HG03439 (cell line): ENCODE data around the gene NUB1.
A peak's percentile ranks its signal among the peaks of the same experiment; 100 is the strongest.

Experiments used
- ATAC-seq: cut with Tn5 transposase; IDR thresholded peaks from one replicate; pipeline ENCODE4 v1.9.1; 2021; ENCODE audit warnings: mild to moderate bottlenecking, moderate library complexity; ENCODE audit not compliant: unreplicated experiment

Gene NUB1

DNA sequence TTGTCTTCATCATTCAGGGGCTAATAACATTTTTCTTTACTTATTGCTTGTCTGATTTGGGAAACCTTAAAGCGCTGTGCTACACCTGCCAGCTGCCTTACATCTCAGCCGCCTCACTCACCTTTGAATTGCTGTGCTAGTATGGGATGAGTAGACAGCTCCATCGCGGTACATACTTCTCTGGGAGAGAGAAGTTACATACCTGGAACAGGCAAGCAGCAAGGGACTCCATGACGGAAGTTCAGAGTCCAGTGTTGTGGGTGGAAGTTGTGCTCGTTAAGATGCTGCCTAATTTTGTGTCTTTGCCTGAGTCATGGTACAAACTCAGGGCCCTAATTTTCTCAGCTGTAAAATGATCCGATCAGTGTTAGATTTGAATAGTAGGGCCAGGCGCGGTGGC is 1.9 kb downstream of the NUB1 start:
- ATAC-seq, result no peak

DNA sequence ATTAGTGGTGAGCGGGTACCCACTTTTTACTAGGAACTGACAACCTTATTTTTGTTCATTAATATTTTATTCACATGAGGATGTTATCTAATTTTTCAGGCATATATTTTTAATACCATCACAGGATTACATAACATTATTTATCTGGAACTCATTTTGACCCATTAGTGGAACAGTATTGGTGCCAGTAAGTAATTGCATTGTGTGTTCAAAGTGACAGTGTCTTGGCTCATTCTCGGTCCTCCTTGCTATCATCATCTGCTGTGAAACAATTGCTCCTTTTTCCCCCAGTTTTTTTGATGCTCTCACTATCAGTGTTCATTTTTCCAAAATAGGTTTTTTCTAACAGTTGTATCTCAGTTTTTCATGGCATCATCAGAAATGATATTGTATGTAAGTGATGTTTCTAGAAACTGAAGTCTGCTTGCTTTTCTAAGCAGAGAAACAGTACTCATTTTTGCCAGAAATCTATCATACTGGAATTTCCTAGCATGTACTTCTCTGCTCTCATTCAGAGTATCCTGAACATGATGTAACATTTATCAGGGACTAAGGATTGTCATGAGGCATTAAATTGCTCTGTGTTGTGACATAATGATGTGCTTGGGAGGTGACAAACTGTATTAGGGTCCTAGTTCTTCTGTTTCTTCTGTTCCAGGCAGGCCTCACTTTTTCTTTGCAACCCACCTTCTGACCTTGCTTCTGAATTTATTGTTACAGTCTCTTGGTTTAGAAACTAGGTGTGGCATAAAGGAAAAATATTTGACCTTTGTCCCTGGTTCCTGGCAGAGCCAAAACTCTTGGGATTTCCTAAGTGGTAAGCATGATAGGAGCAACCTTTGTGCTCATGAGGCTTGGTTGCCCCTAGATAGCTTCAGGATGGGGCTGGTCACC is 4.2 kb downstream of the NUB1 start:
- no peak for ATAC-seq

DNA sequence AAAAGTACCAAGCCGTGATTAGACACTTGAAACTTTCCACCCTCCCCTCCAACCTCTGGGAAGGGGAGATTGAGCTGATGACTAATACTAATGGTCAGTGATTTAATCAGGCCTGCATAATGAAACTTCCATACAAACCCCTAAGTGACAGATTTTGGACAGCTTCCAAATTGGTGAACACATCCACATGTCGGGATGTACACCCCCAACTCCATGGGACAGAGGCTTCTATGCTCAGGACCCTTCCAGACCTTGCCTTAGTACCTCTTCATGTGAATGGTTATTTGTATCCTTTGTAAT is 4.8 kb downstream of the NUB1 start:
- no peak for ATAC-seq

DNA sequence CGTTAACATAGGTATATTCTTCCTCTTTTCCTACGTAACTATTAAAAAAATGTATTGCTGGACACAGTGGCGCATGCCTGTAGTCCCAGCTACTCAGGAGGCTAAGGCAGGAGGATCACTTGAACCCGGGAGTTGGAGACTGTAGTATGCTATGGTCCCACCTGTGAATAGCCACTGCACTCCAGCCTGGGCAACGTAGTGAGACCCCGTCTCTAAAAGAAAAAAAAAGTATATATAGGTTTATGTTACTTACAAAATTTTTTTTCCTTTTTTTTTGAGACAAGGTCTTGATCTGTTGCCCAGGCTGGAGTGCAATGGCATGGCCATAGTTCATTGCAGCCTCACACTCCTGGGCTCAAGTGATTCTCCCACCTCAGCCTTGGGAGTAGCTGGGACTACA is 5.6 kb downstream of the NUB1 start:
- ATAC-seq, result no peak

DNA sequence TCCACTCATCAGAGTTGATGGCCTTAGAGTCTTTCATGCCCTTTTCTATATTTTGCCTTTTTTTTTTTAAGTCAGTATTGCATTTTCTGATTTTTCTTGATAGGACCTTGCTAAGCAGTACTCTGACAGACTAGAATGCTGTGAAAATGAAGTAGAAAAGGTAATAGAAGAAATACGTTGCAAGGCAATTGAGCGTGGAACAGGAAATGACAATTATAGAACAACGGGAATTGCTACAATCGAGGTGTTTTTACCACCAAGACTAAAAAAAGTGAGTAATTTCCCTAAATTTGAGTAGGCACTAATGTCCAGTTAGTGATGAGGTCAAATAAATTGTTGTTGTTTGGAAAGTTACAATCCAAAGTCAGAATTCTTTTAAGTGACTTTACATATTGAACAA is 7.4 kb downstream of the NUB1 start:
- ATAC-seq, result no peak

DNA sequence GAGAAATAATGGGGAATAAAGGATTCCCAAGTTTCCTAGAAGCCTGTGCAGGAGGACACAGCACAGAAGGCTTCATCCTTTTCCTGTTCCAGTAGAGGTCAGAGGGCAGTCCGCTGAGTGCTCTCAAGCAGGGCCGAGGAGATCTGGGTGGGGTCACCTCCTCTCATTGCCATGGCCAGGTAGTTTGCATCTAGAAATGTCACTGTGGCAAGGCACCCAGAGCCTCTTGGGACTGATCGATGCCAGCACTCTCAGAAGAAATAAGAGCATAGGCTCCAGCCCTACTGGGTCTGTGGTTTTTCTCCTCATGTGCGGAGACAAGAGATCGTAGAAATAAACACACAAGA is 7.9 kb downstream of the NUB1 start:
- peak; percentile 44 for ATAC-seq

GRCh38 chr7:151351027-151351426 is 9.4 kb downstream of the NUB1 start:
- ATAC-seq, result no peak

GRCh38 chr7:151351967-151352366 is 10.4 kb downstream of the NUB1 start:
- ATAC-seq, result no peak

GRCh38 chr7:151352512-151352911 is 10.9 kb downstream of the NUB1 start:
- ATAC-seq, result no peak

- ATAC-seq, result no peak
Observed at GRCh38 chr7:151361193-151361959, 19.8 kb downstream of the NUB1 start.

DNA sequence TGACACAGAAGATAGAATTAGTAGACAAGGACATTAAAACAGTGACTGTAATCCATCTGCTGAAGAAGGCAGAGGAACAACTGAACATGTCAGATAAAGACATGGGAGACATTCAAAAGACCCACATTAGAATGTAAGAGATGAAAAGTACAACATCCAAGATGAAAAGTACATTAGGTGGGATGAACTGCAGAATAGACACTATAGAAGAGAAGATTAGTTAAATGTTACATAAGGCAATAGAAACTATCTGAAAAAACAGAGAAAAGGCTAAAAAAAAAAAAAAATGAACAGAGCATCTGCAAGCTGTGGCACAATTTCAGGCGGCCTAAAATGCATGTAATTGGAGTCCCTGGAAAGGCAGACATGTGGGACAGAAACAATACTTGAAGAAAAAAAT is 21.6 kb downstream of the NUB1 start:
- ATAC-seq, result no peak

- no peak for ATAC-seq
Observed at GRCh38 chr7:151366166-151366879, 24.7 kb downstream of the NUB1 start.

- no peak for ATAC-seq
Observed at GRCh38 chr7:151366880-151367222, 25.2 kb downstream of the NUB1 start.

- ATAC-seq, result no peak
Observed at GRCh38 chr7:151367284-151367683, 25.7 kb downstream of the NUB1 start.

- ATAC-seq, result peak; percentile 95
Observed at GRCh38 chr7:151368136-151368571, 26.5 kb downstream of the NUB1 start.

- ATAC-seq, result no peak
Observed at GRCh38 chr7:151371266-151371665, 29.7 kb downstream of the NUB1 start.

- ATAC-seq, result no peak
Observed at GRCh38 chr7:151372612-151373265, 31.1 kb downstream of the NUB1 start.

- ATAC-seq, result no peak
Observed at GRCh38 chr7:151373599-151373998, 32.0 kb downstream of the NUB1 start.

DNA sequence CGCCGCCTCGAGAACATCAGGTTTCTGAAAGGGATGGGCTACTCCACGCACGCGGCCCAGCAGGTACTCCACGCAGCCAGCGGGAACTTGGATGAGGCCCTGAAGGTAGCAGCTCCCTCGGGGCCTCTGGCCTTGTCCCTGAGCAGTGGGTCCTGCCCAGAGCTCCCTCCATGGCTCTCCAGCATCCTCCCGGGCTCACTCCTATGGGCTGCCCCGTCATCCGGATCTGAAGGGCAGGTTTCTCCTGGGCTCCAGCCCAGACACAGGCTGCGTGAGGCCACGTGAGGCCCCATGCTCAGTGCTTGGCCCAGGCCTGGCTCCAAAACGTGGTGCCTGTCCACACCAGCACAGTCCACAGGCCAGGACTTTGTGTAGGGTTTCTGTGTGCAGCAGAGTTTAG is 32.5 kb downstream of the NUB1 start:
- no peak for ATAC-seq

DNA sequence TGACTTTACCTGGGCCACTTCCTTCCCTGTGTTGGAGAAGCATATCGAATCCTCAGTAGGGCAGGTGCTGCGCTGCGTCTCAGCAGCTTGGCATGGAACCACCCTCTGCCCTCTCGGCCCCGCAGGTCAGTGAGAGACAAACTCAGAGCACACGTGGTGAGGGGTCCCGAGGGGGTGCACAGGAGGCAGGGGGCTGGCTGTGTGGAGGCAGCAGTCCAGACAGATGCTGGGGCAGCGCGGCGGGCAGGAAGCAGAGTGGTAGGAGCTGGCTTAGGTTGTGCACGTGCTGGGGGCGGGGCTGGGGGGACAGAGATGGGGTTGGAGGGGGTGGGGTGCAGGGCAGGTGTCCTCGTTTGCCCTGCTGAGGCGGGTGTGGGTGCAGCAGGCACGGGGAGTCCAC is 33.1 kb downstream of the NUB1 start:
- ATAC-seq, result no peak

DNA sequence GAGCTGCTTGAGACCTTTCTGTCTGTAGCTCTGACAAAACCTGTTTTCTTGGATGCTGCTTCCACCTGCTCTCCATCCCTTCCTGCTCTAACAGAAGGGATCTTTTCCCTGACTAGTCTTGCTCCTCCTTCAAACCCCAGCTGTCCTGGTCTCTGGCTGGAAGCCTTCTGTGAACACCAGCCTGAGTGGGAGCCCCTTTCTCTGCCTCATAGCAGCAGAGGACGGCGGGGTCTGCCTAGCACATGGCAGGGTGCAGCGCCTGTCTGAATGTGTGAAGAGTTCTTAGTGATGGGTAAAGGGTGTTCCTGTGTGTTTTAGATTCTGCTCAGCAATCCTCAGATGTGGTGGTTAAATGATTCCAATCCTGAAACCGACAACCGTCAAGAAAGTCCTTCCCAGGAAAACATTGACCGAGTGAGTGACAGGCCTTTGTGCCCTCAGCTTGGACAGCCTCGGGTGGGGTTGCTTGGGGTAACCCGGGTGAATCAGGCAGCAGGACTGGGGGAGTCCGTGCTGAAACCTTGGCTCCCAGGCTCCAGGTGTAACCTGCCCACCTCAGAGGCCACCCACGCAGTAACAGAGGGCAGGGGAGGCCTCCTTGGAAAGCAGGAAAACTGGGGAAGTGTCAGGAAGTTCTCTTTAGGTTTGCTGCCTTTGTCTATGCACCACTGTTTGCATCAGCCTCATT is 34.1 kb downstream of the NUB1 start:
- no peak for ATAC-seq
